GM21447 (cell line): Measurements from ENCODE around the gene USP49.
"Not testable (repeated sequence)": the region's sequence is repeated elsewhere in the genome, so short reads cannot be mapped to it uniquely, and the experiment has no call there.

ENCODE experiments used
- ATAC-seq: cut with Tn5 transposase; IDR thresholded peaks from one replicate; pipeline ENCODE4 v1.9.1; 2021; ENCODE audit not compliant: unreplicated experiment

Gene USP49

GRCh38 chr6:41783106-41783780 is 111.9 kb downstream of the USP49 start:
- no peak for ATAC-seq

- ATAC-seq, result no peak
Measured at GRCh38 chr6:41781366-41781730, 113.8 kb downstream of the USP49 start.

GRCh38 chr6:41780551-41781365 is 114.4 kb downstream of the USP49 start, which contains the start of gene PRICKLE4:
PRICKLE4 (plus strand) TSS chr6:41780782; CDS start chr6:41783474, 2,692 bp downstream.
- no peak for ATAC-seq

GRCh38 chr6:41779788-41780550 is 115.2 kb downstream of the USP49 start, which contains the start of gene FRS3:
FRS3 (minus strand) TSS chr6:41779900; CDS start chr6:41776987, 2,913 bp downstream.
- ATAC-seq, result peak; percentile 94

- no peak for ATAC-seq
Measured at GRCh38 chr6:41779336-41779735, 115.8 kb downstream of the USP49 start.

- ATAC-seq, result no peak
Measured at GRCh38 chr6:41778895-41779294, 116.3 kb downstream of the USP49 start.

- ATAC-seq, result no peak
Measured at GRCh38 chr6:41777551-41778285, 117.5 kb downstream of the USP49 start.

- ATAC-seq, result no peak
Measured at GRCh38 chr6:41775293-41775882, 119.8 kb downstream of the USP49 start.

GRCh38 chr6:41774841-41775240 is 120.3 kb downstream of the USP49 start:
- ATAC-seq, result no peak

GRCh38 chr6:41771058-41771983 is 123.9 kb downstream of the USP49 start:
- ATAC-seq, result no peak

- ATAC-seq, result no peak
Measured at GRCh38 chr6:41770381-41771057, 124.7 kb downstream of the USP49 start.

GRCh38 chr6:41769376-41769775 is 125.8 kb downstream of the USP49 start:
- ATAC-seq, result no peak

- no peak for ATAC-seq
Measured at GRCh38 chr6:41768545-41769308, 126.4 kb downstream of the USP49 start.

- ATAC-seq, result no peak
Measured at GRCh38 chr6:41767112-41767833, 127.9 kb downstream of the USP49 start.

- not testable (repeated sequence) for ATAC-seq
Measured at GRCh38 chr6:41766043-41766664, 129.0 kb downstream of the USP49 start.

- ATAC-seq, result no peak
Measured at GRCh38 chr6:41763470-41763869, 131.7 kb downstream of the USP49 start.
